ENCODE measurements around the gene DBF4B. TPM values are rescaled to one million over a fixed set of nuclear protein-coding genes. Genes with fewer than 3 reads are reported as not detected.
"Not testable (repeated sequence)": the region's sequence is repeated elsewhere in the genome, so short reads cannot be mapped to it uniquely, and the experiment has no call there.

Gene DBF4B
- total RNA-seq, 3 donors from 2014 or later, result 2.3 to 7.5 (median 3.2) TPM

GRCh38 chr17:44736551-44737240 lies 28.2 kb downstream of the DBF4B start:
- intact Hi-C loops (cut with DNase I; ENCODE audit: low total_unique reads), result no loop called here
- DNase-seq (ENCODE audit: low spot score in 2 of 2), result no peak
- H3K36me3 ChIP-seq, result no peaks in the 10 kb centered on the region

GRCh38 chr17:44738214-44738906 lies 29.9 kb downstream of the DBF4B start:
- H3K36me3 ChIP-seq, result no peaks in the 10 kb centered on the region
- H3K4me1 ChIP-seq, result no peaks in the 10 kb centered on the region
- H3K27me3 ChIP-seq, result no peaks in the 10 kb centered on the region
- H3K27ac ChIP-seq, result no peak overlapping the region
- no peak overlapping the region for H3K4me3 ChIP-seq
- no peak for DNase-seq (ENCODE audit: low spot score in 2 of 2)
- TF ChIP-seq, protein P1, sequence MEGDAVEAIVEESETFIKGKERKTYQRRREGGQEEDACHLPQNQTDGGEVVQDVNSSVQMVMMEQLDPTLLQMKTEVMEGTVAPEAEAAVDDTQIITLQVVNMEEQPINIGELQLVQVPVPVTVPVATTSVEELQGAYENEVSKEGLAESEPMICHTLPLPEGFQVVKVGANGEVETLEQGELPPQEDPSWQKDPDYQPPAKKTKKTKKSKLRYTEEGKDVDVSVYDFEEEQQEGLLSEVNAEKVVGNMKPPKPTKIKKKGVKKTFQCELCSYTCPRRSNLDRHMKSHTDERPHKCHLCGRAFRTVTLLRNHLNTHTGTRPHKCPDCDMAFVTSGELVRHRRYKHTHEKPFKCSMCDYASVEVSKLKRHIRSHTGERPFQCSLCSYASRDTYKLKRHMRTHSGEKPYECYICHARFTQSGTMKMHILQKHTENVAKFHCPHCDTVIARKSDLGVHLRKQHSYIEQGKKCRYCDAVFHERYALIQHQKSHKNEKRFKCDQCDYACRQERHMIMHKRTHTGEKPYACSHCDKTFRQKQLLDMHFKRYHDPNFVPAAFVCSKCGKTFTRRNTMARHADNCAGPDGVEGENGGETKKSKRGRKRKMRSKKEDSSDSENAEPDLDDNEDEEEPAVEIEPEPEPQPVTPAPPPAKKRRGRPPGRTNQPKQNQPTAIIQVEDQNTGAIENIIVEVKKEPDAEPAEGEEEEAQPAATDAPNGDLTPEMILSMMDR (IDR thresholded peaks at IDR 0.05), result no peak
- no peak for TF ChIP-seq POLR2A (IDR thresholded peaks at IDR 0.05)
- no peak for TF ChIP-seq POLR2AphosphoS5 (IDR thresholded peaks at IDR 0.05)
- no peaks in the 10 kb centered on the region for H3K9me3 ChIP-seq
- intact Hi-C loops (cut with DNase I; ENCODE audit: low total_unique reads), result no loop called here

More at GRCh38 chr17:44736551-44737240, 28.2 kb downstream of the DBF4B start:
- Histone ChIP-seq H3K4me1 (no peaks in the 10 kb centered on the region), H3K27me3 (no peaks in the 10 kb centered on the region), H3K9me3 (no peaks in the 10 kb centered on the region), H3K4me3 (no peak overlapping the region), H3K27ac (no peak overlapping the region)
- TF ChIP-seq POLR2AphosphoS5 (IDR thresholded peaks at IDR 0.05), result no peak
- no peak for TF ChIP-seq POLR2A (IDR thresholded peaks at IDR 0.05)
- TF ChIP-seq, protein P1 (IDR thresholded peaks at IDR 0.05), result no peak

DNA sequence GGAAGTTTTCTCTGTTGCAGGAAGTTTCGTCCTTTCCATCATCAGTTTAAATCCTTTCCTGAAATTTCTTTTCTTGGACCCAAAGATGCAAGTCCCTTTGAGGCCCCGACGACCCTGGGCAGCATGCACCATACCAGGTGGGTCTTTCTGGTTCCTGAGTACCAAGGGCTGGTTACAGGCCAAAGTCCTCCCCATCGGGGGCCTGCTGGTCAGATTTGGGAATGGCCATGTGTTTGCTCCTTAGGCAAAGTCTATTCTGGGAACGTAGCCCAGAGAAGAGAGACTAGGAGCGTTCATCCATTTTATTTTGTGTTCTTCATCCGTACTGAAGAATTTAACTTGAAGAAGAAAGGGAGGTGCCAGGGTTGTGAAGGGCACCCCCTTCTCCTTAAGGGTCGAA lies 32.9 kb downstream of the DBF4B start:
- TF ChIP-seq POLR2AphosphoS5 (IDR thresholded peaks at IDR 0.05), result no peak
- TF ChIP-seq, protein P1 (IDR thresholded peaks at IDR 0.05), result no peak
- TF ChIP-seq POLR2A (IDR thresholded peaks at IDR 0.05), result no peak

GRCh38 chr17:44745301-44745700 lies 36.8 kb downstream of the DBF4B start:
- Histone ChIP-seq H3K4me3 (no peak overlapping the region), H3K27me3 (no peaks in the 10 kb centered on the region), H3K27ac (no peak overlapping the region), H3K36me3 (no peaks in the 10 kb centered on the region), H3K4me1 (no peaks in the 10 kb centered on the region), H3K9me3 (no peaks in the 10 kb centered on the region)
- intact Hi-C loops (cut with DNase I; ENCODE audit: low total_unique reads), result no loop called here
- no peak for TF ChIP-seq POLR2AphosphoS5 (IDR thresholded peaks at IDR 0.05)
- TF ChIP-seq, protein P1 (IDR thresholded peaks at IDR 0.05), result no peak
- no peak for DNase-seq (ENCODE audit: low spot score in 2 of 2)

More for the DNA sequence above, 32.9 kb downstream of the DBF4B start:
- no peaks in the 10 kb centered on the region for H3K4me1 ChIP-seq
- H3K36me3 ChIP-seq, result no peaks in the 10 kb centered on the region
- no peaks in the 10 kb centered on the region for H3K27me3 ChIP-seq
- no peaks in the 10 kb centered on the region for H3K9me3 ChIP-seq
- intact Hi-C loops (cut with DNase I; ENCODE audit: low total_unique reads), result no loop called here
- no peak for DNase-seq (ENCODE audit: low spot score in 2 of 2)
- no peak overlapping the region for H3K27ac ChIP-seq
- H3K4me3 ChIP-seq, result no peak overlapping the region

DNA sequence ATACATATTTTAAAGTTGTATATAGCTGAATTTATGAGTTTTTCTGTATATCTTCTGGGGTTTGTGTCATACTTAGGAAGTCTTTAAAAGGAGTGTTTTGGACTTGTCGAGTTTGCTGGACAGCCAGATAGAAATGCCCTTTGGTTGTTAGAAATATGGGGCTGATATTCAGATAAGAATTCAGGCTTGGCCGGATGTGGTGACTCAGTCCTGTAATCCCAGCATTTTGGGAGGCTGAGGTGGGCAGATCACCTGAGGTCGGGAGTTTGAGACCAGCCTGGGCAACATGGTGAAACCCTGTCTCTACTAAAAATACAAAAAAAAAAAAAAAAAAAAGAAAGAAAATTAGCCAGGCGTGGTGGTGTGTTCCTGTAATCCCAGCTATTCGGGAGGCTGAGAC lies 37.3 kb downstream of the DBF4B start:
- H3K27ac ChIP-seq; intact Hi-C loops (cut with DNase I; ENCODE audit: low total_unique reads); H3K9me3 ChIP-seq; H3K4me3 ChIP-seq; DNase-seq (ENCODE audit: low spot score in 2 of 2); H3K36me3 ChIP-seq; H3K27me3 ChIP-seq; H3K4me1 ChIP-seq: not testable (repeated sequence)
